ACHN (cell line): ENCODE measurements around the gene ANKRD1.

Experiments used
- DNase-seq: peaks from one replicate; pipeline ENCODE4 v3.0.0-alpha.2; 2015
- in situ Hi-C: cut with HindIII; loops from 2 replicates; pipeline ENCODE4 v1.10.0; 2017; ENCODE audit warnings: low sequenced_read_pairs, low pct_ligation_motif_present, low pct_unique_long_range_greater_than_20kb

Gene ANKRD1

GRCh38 chr10:90937645-90938258, 16.9 kb upstream of the ANKRD1 start:
- no peak for DNase-seq
- in situ Hi-C loops = no loop called here

DNA sequence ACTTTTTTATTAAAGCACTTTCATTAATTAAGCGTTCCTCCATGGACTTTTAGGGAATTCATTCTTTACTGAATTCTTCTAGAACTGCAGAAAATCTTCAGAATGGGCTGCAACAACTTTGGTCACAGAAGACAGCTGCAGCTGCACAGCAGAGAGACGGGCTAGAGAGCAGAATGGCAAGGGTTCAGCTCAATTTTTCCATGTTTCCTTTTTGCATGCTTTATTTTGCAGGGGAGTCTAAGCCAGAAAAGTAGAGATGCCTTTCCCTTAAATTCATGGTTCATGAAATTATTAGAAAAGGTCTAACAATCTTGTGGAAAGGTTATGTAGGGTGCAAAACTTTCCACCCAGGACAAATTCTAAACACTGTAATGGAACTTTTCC, 15.4 kb upstream of the ANKRD1 start:
- DNase-seq = no peak
- in situ Hi-C loops = no loop called here

- DNase-seq = no peak
- in situ Hi-C loops = no loop called here
Measured at GRCh38 chr10:90935581-90936275, 14.8 kb upstream of the ANKRD1 start.

- DNase-seq = no peak
- in situ Hi-C loops = no loop called here
Measured at GRCh38 chr10:90930971-90931871, 10.3 kb upstream of the ANKRD1 start.

DNA sequence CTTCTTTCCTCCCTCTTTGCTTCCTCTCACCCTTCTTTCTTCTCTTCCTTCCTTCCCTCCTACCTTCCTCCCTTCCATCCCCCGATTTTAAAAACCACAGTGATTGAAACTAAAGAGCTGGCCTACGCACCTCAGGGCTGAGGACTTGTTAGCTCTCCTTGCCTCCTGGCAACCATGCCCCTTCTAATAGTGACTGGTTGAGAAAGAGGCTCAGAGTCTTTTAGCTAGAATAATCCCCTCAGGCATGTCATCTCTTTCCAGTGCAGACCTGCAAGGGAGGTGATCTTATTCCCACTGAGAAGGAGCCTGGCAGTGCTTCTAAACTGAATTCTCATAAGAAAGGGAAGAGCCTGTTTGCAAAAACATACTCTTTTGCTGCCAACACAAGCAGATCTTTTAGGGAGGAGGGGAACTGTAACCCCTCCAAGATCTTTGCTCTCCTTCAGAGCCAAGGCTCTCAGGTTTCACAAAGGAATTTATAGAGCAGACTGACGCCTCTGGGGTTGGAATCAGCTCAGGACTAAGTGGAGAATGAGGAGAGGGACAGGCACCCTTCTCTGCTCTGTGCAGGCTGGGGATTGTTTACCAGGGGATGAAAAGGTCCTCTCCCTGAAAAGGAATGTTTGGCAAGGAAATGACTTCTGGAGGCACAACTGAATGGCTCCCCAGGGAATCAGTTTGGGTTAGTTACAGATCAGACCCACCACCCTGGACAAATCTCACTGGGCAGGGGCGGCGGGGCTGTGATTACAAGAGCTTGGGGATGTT, 9.4 kb upstream of the ANKRD1 start:
- no peak for DNase-seq

DNA sequence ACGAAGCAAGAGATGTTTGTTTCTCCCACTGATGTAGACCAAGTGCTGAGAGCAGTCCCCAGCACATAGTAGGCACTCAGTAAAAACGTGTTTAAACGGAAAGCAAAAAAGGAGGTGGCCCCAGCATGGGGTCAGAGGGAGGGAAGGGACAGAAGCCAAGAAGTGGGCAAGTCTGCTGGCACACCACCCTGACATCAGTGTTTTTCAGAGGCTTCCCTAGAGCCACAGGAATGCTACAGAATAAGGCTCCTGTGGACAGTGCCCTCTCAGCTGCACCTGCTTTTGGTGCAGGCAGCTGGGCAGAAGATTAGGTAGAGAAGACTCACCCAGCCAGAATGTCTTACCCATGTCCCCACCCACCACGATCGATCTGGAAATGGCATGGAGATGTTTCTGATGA, 8.3 kb upstream of the ANKRD1 start:
- no peak for DNase-seq
- in situ Hi-C loops = no loop called here

More for the DNA sequence above, 9.4 kb upstream of the ANKRD1 start:
- in situ Hi-C loops = no loop called here

DNA sequence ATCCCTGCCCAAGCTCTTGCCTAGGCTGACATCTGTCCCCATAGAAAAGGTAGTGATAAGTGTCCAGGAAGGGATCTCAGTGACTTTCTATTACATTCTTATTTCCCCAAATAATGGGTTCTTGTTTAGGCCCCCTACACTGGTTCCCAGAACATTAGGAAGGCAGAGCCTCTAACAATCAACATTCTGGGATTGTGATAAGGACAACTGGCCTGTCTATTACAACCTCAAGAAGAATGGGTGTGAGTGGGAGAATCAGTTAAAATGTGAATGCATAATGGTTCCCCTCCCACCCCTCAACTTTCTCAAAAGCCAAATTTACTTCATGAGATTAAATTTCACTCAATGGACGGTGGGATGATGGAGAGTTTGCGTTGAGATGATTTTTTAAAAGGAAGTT, 6.4 kb upstream of the ANKRD1 start:
- no peak for DNase-seq

GRCh38 chr10:90925079-90926029, 4.5 kb upstream of the ANKRD1 start:
- in situ Hi-C loops = no loop called here

More for the DNA sequence above, 6.4 kb upstream of the ANKRD1 start:
- in situ Hi-C loops = no loop called here

GRCh38 chr10:90924552-90924951, 3.7 kb upstream of the ANKRD1 start:
- no peak for DNase-seq
- in situ Hi-C loops = no loop called here

More at GRCh38 chr10:90925079-90926029, 4.5 kb upstream of the ANKRD1 start:
- peak; percentile 25 for DNase-seq

DNA sequence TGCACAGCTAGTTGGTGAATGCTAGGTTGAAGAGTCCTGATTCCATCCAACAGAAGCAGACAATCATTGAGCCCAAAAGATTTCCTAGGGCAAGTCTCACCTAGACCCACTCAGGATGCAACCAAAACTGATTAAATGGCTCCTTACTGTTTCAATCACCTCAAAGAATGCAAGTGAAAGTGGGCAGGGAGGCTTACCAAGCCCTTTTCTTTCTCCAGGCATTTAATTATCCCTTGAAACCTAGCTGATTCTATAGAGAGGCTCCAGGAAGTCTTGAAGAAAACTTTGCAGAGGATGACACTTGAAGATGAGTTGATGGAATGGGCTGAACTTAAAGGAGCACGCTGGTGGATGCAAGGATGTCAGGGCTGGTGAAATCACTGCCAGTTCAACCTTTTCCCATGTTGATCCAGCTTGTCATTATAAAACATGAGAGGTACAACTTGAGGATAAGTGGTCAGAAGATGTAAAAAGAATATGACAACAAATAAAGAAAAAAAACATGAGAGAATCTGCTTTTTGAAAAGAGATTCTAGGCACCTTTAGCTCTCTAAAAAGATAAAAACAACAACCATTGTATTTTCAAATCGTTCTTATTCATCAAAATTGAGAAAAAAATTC, 2.3 kb upstream of the ANKRD1 start:
- in situ Hi-C loops = no loop called here
- DNase-seq = no peak

- in situ Hi-C loops = no loop called here
- no peak for DNase-seq
Measured at GRCh38 chr10:90921906-90922305, 1.0 kb upstream of the ANKRD1 start.

- in situ Hi-C loops = no loop called here
- DNase-seq = no peak
Measured at GRCh38 chr10:90919683-90920574, 958 bp downstream of the ANKRD1 start.

GRCh38 chr10:90917968-90918318, 2.9 kb downstream of the ANKRD1 start:
- in situ Hi-C loops = no loop called here
- DNase-seq = no peak

- in situ Hi-C loops = no loop called here
- no peak for DNase-seq
Measured at GRCh38 chr10:90917238-90917967, 3.5 kb downstream of the ANKRD1 start.

DNA sequence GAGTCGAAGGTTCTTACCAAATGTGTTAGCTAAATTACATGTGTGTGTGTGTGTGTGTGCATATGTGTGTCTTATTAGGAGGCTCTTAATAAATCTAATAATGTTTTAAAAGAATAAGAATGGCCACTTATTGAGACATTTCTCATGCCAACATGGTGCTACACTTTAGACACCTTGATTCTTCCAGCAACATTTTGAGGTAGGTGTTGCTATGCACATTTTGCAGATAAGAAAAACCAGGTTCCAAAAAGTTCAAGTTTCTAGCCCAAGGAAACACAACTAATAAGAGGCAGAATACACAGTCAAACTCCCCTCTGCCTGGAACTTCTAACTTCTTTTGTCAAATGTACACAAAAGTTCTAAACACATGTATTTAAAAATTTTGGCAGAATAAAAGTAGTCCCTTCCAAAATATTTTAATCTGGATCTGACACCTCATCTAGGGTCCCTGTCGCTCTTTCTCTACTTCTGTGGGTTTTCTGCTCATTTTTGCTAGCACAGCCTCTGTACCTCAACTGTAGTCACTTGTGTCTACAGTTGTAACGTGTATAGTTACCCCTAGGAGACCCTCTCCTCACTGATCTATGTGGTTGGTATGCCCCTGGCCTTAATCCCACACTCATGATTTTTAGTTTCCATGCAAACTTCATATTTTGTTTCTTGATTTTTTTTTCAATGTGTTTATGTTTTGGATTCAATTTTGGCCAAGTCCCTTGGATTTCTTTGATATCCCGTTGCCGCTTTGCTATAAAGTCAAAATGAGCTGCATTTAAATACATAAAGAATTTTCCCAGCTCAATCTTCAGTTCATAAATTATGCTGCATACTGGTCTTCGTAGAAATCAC, 4.3 kb downstream of the ANKRD1 start:
- no peak for DNase-seq
- in situ Hi-C loops = no loop called here
